K562 (cell line): ENCODE data around the gene KLHL15. TPM values are rescaled to one million over a fixed set of nuclear protein-coding genes. Genes with fewer than 3 reads are reported as not detected.

Source experiments
- COPS2 ChIP-seq: fragments of 450-650 bp; conservative IDR thresholded peaks from 2 replicates; pipeline ENCODE4 v1.6.1; 2016; ENCODE audit warnings: mild to moderate bottlenecking, moderate library complexity
- PHB2 ChIP-seq: fragments of 450-650 bp; IDR thresholded peaks from 2 replicates; pipeline ENCODE4 v1.6.1; 2017; ENCODE audit warnings: low read depth
- PTBP1 ChIP-seq: fragments of 200-400 bp; formaldehyde crosslinking; IDR thresholded peaks from 2 replicates; pipeline ENCODE4 v1.6.1; 2017; ENCODE audit warnings: low read depth, low read length
- RFX7 ChIP-seq: fragments of 250-450 bp; sonication (Bioruptor Pico); IDR thresholded peaks from 2 replicates; pipeline ENCODE4 v1.5.1; 2021; ENCODE audit warnings: mild to moderate bottlenecking
- SMARCA5 ChIP-seq: fragments of 450-650 bp; IDR thresholded peaks from 2 replicates; pipeline ENCODE4 v1.6.1; 2016
- SMARCE1 ChIP-seq: fragments of 450-650 bp; IDR thresholded peaks from 2 replicates; pipeline ENCODE4 v1.7.1; 2016; ENCODE audit warnings: mild to moderate bottlenecking
- SRF ChIP-seq, 2 experiments: fragments of 250-450, 450-650 bp in 1 of 2; sonication (Bioruptor Pico) in 1 of 2; sonication (generic) in 1 of 2; formaldehyde crosslinking; IDR thresholded peaks; 2 replicates each; pipeline versions ENCODE4 v1.5.0 to v1.5.1; 2020 to 2022; ENCODE audit warnings: mild to moderate bottlenecking in 1 of 2, missing genetic modification reagents in 1 of 2
- YBX1 ChIP-seq: fragments of 450-650 bp; IDR thresholded peaks from 2 replicates; pipeline ENCODE4 v1.7.1; 2016; ENCODE audit warnings: mild to moderate bottlenecking
- ZNF184 ChIP-seq: sonication (generic); formaldehyde crosslinking; IDR thresholded peaks from 2 replicates; pipeline ENCODE4 v1.5.0; 2020; ENCODE audit warnings: missing genetic modification reagents
- ZNF282 ChIP-seq: sonication (generic); formaldehyde crosslinking; IDR thresholded peaks from 2 replicates; pipeline ENCODE4 v1.8.1; 2023; ENCODE audit warnings: missing genetic modification reagents
- ZNF3 ChIP-seq: fragments of 250-450 bp; sonication (Bioruptor Pico); IDR thresholded peaks from 2 replicates; pipeline ENCODE4 v1.5.0; 2021; ENCODE audit warnings: mild to moderate bottlenecking, moderate library complexity
- ZNF584 ChIP-seq: fragments of 200-800 bp; sonication (Bioruptor generic); IDR thresholded peaks from 2 replicates; pipeline ENCODE4 v1.6.1; 2016; ENCODE audit warnings: low read depth, mild to moderate bottlenecking, missing genetic modification characterization, missing compliant biosample characterization
- ZNF75A ChIP-seq: fragments of 450-650 bp; formaldehyde crosslinking; IDR thresholded peaks from 2 replicates; pipeline ENCODE4 v1.4.0; 2020; ENCODE audit warnings: mild to moderate bottlenecking
- polyA plus RNA-seq, 8 experiments: library from polyadenylated mRNA; depleted of rRNA in 4 of 8; stranded (reverse) in 5 of 8; unstranded in 3 of 8; fragments of >200 nt; fragmentation: Nextera tagmentation in 2 of 8; fragmentation: Illumina TruSeq in 1 of 8; extraction: Ambion mirVana in 2 of 8; extraction: Trizol in 1 of 8; gene quantifications; 2 replicates each; pipeline versions ENCODE4 v1.2.1 to v1.2.3, GENCODE V29; 2011 to 2014; ENCODE audit warnings: inconsistent platforms in 1 of 8, missing spikeins in 1 of 8
- total RNA-seq, 7 experiments: library from RNA; depleted of rRNA in 6 of 7; stranded (reverse); fragments of >200 nt in 6 of 7; fragmentation: Illumina TruSeq in 2 of 7; extraction: Trizol in 2 of 7; gene quantifications; 2 replicates each; pipeline versions ENCODE4 v1.2.1 to v1.2.3, GENCODE V29; 2011 to 2021; ENCODE audit warnings: low replicate concordance in 1 of 7
- TF ChIP-seq, protein P1 (sequence below), 2 experiments: IDR thresholded peaks; 2 replicates each; pipeline ENCODE4 v1.6.1; 2012; ENCODE audit warnings: improper control_type of control experiment in 2 of 2, low read depth in 2 of 2, low read length in 2 of 2, borderline replicate concordance in 1 of 2
- TF ChIP-seq, protein P2 (sequence below): fragments of 450-650 bp; IDR thresholded peaks from 2 replicates; pipeline ENCODE4 v1.6.1; 2018; ENCODE audit warnings: mild to moderate bottlenecking, low read depth; ENCODE audit not compliant: partially characterized antibody
- TF ChIP-seq, protein P3 (sequence below), 3 experiments: fragments of 200-800 bp in 1 of 3; sonication (Bioruptor generic) in 1 of 3; sonication (generic) in 1 of 3; formaldehyde crosslinking in 1 of 3; IDR thresholded peaks; 2 replicates each; pipeline versions ENCODE4 v1.6.1 to v1.8.0; 2016 to 2022; ENCODE audit warnings: mild to moderate bottlenecking in 2 of 3, missing compliant biosample characterization in 2 of 3, missing genetic modification characterization in 2 of 3, missing genetic modification reagents in 1 of 3
- TF ChIP-seq, protein P4 (sequence below): fragments of 250-450 bp; sonication (Bioruptor Pico); IDR thresholded peaks from 2 replicates; pipeline ENCODE4 v1.4.0; 2020; ENCODE audit warnings: mild to moderate bottlenecking, moderate library complexity
- TF ChIP-seq, protein P5 (sequence below): sonication (generic); formaldehyde crosslinking; IDR thresholded peaks from 2 replicates; pipeline ENCODE4 v1.8.0; 2023; ENCODE audit warnings: mild to moderate bottlenecking, missing genetic modification reagents

Gene KLHL15
- total and polyA plus RNA-seq, 9 of the 15 experiments (the other 6 are each of a cell fraction or from before 2014, with no cell fraction given), result 3.0 to 12.4 (median 7.6) TPM

DNA sequence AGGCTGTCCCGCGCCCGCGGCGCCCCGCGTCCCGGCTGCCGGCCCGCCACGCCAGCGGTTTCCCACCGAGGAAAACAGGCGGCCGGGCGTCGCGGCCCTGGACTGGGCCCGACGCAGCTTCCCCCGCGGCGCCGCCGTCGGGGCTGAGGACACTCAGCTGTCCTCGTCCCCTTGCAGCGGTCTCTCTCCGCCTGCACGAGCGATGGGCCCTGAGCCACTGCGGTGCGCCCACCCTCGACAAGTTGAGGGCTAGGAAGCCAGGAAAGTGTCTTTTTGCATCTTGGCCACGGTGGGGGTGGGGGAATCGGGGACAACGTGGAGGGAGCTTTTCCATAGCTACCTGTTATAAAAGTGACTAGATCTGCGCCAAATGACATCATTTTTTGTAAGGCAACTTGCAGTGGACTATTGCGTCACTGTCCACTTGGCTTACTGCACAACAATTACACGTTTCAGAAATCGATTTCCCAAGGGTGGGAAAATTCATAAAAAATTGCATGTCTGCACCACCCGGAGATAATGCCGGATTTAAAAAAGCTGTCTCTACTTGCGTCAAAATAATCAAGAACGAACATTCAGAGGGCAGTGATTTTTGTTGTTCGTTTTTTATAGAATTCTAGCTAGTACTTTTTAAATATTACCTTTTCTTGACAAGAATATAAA is 1.1 kb downstream of the KLHL15 start (continued):
- TF ChIP-seq ZNF282 (CRISPR knock-in tag) (peak; percentile 96; the same call in 1 of the 2 replicates), ZNF184 (CRISPR knock-in tag) (no peak), SMARCE1 (0 out of 2 replicates have a peak, but pooled peaks have one; percentile 14), SRF (CRISPR knock-in tag; IDR thresholded peaks at IDR 0.05) (no peak), PTBP1 (no peak), RFX7 (CRISPR knock-in tag) (no peak), ZNF75A (CRISPR knock-in tag) (no peak), COPS2 (no peak), SMARCA5 (no peak), PHB2 (no peak), YBX1 (no peak), ZNF584 (CRISPR knock-in tag) (no peak), ZNF3 (CRISPR knock-in tag) (no peak)
- TF ChIP-seq, protein P1, sequence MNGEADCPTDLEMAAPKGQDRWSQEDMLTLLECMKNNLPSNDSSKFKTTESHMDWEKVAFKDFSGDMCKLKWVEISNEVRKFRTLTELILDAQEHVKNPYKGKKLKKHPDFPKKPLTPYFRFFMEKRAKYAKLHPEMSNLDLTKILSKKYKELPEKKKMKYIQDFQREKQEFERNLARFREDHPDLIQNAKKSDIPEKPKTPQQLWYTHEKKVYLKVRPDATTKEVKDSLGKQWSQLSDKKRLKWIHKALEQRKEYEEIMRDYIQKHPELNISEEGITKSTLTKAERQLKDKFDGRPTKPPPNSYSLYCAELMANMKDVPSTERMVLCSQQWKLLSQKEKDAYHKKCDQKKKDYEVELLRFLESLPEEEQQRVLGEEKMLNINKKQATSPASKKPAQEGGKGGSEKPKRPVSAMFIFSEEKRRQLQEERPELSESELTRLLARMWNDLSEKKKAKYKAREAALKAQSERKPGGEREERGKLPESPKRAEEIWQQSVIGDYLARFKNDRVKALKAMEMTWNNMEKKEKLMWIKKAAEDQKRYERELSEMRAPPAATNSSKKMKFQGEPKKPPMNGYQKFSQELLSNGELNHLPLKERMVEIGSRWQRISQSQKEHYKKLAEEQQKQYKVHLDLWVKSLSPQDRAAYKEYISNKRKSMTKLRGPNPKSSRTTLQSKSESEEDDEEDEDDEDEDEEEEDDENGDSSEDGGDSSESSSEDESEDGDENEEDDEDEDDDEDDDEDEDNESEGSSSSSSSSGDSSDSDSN (IDR thresholded peaks at IDR 0.05; ENCODE audit: borderline replicate concordance in 1 of 2, low read depth in 2 of 2, low read length in 2 of 2), result no peak
- TF ChIP-seq, protein P2, sequence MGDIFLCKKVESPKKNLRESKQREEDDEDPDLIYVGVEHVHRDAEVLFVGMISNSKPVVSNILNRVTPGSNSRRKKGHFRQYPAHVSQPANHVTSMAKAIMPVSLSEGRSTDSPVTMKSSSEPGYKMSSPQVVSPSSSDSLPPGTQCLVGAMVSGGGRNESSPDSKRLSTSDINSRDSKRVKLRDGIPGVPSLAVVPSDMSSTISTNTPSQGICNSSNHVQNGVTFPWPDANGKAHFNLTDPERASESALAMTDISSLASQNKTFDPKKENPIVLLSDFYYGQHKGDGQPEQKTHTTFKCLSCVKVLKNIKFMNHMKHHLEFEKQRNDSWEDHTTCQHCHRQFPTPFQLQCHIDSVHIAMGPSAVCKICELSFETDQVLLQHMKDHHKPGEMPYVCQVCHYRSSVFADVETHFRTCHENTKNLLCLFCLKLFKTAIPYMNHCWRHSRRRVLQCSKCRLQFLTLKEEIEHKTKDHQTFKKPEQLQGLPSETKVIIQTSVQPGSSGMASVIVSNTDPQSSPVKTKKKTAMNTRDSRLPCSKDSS, result no peak
- TF ChIP-seq, protein P3, sequence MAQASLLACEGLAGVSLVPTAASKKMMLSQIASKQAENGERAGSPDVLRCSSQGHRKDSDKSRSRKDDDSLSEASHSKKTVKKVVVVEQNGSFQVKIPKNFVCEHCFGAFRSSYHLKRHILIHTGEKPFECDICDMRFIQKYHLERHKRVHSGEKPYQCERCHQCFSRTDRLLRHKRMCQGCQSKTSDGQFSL (CRISPR knock-in tag; IDR thresholded peaks at IDR 0.05), result no peak
- TF ChIP-seq, protein P3 (tag; IDR thresholded peaks at IDR 0.05), result no peak; a peak in 1 of 4 replicates
- TF ChIP-seq, protein P4, sequence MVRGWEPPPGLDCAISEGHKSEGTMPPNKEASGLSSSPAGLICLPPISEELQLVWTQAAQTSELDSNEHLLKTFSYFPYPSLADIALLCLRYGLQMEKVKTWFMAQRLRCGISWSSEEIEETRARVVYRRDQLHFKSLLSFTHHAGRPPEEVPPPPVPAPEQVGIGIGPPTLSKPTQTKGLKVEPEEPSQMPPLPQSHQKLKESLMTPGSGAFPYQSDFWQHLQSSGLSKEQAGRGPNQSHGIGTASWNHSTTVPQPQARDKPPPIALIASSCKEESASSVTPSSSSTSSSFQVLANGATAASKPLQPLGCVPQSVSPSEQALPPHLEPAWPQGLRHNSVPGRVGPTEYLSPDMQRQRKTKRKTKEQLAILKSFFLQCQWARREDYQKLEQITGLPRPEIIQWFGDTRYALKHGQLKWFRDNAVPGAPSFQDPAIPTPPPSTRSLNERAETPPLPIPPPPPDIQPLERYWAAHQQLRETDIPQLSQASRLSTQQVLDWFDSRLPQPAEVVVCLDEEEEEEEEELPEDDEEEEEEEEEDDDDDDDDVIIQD (CRISPR knock-in tag), result no peak
- TF ChIP-seq, protein P5, sequence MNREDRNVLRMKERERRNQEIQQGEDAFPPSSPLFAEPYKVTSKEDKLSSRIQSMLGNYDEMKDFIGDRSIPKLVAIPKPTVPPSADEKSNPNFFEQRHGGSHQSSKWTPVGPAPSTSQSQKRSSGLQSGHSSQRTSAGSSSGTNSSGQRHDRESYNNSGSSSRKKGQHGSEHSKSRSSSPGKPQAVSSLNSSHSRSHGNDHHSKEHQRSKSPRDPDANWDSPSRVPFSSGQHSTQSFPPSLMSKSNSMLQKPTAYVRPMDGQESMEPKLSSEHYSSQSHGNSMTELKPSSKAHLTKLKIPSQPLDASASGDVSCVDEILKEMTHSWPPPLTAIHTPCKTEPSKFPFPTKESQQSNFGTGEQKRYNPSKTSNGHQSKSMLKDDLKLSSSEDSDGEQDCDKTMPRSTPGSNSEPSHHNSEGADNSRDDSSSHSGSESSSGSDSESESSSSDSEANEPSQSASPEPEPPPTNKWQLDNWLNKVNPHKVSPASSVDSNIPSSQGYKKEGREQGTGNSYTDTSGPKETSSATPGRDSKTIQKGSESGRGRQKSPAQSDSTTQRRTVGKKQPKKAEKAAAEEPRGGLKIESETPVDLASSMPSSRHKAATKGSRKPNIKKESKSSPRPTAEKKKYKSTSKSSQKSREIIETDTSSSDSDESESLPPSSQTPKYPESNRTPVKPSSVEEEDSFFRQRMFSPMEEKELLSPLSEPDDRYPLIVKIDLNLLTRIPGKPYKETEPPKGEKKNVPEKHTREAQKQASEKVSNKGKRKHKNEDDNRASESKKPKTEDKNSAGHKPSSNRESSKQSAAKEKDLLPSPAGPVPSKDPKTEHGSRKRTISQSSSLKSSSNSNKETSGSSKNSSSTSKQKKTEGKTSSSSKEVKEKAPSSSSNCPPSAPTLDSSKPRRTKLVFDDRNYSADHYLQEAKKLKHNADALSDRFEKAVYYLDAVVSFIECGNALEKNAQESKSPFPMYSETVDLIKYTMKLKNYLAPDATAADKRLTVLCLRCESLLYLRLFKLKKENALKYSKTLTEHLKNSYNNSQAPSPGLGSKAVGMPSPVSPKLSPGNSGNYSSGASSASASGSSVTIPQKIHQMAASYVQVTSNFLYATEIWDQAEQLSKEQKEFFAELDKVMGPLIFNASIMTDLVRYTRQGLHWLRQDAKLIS (CRISPR knock-in tag), result peak; percentile 43; the same call in 1 of the 2 replicates
